Brain microvascular endothelial cell (primary cell): ENCODE measurements around the gene AGR3.

ENCODE experiments used
- DNase-seq: peaks from one replicate; pipeline ENCODE4 v3.0.0-alpha.2; 2020
- H3K27ac ChIP-seq: fragments of 250-450 bp; sonication (Bioruptor Pico); 2 replicates; pipeline ENCODE4 v1.5.1; 2020; ENCODE audit warnings: mild to moderate bottlenecking, moderate library complexity
- H3K27me3 ChIP-seq: fragments of 250-450 bp; sonication (Bioruptor Pico); replicated peaks from 2 replicates; pipeline ENCODE4 v1.5.1; 2020; ENCODE audit warnings: mild to moderate bottlenecking
- H3K36me3 ChIP-seq: fragments of 250-450 bp; sonication (Bioruptor Pico); replicated peaks from 2 replicates; pipeline ENCODE4 v1.5.1; 2020; ENCODE audit warnings: mild to moderate bottlenecking
- H3K4me3 ChIP-seq: 2 replicates; pipeline ENCODE4 v1.5.1; 2011; ENCODE audit warnings: low read depth, mild to moderate bottlenecking, control low read depth, low read length, moderate library complexity
- CTCF ChIP-seq: IDR thresholded peaks from 2 replicates; pipeline ENCODE4 v1.5.1; 2011; ENCODE audit warnings: low read depth, mild to moderate bottlenecking, moderate library complexity, low read length, control low read depth, inconsistent platforms; ENCODE audit errors: missing control alignments
- in situ Hi-C: cut with HindIII; loops from 2 replicates; pipeline ENCODE4 v1.10.0; 2017; ENCODE audit warnings: low sequenced_read_pairs, low pct_ligation_motif_present

AGR3 gene

DNA sequence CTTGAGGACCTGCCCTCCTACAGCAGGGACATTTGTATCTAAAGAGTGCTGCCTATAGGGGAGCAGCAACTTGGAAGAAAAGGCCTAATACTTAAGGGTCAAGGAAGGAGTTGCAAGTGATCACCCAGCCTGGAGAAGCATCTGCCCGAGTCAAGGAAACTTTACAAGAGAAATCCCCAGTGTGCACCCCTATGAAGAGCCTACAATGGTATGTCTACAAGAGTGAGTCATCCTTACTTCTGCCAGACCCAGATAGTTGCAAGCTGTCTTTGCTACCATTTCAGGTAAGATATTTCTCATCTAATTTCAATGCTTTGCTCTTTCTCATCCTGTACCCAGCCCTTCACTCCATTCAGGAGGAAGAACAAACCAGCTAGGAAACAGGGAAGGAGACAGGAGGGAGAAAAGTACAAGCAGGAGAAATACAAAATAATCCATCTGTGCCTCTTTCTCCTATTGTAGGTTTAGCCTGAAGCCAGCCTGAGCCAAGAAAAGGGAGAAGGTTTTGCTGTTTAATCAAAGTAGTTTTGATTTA, 34.4 kb upstream of the AGR3 start:
- Histone ChIP-seq H3K27me3 (no peaks in the 10 kb centered on the region), H3K4me3 (no peak overlapping the region), H3K36me3 (no peaks in the 10 kb centered on the region), H3K27ac (peak overlapping the region; percentile 73)
- peak; percentile 92 for DNase-seq
- in situ Hi-C loops: no loop called here
- no peak for TF ChIP-seq CTCF

DNA sequence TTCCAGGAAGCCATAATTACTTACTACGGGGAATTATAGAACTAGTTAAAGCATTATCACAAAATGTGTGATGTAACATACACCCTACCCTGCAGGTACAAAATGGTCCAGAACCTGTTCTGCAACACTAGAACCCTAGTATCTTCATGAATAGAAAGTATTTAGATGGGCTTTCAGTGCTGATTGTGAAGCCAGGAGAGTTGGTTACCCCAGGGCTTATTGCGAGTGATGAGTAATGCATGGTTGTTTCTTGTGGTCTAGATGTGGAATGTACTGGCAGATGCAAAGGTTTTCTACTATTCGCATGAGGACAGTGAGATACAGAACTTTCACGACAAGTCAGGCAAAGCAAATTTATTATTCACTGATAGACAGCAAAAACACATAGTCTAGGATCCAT, 33.6 kb upstream of the AGR3 start:
- no peak for TF ChIP-seq CTCF
- DNase-seq: peak; percentile 90
- H3K4me3 ChIP-seq: no peak overlapping the region
- in situ Hi-C loops: no loop called here
- H3K36me3 ChIP-seq: no peaks in the 10 kb centered on the region
- no peaks in the 10 kb centered on the region for H3K27me3 ChIP-seq
- peak overlapping the region; percentile 73 for H3K27ac ChIP-seq

DNA sequence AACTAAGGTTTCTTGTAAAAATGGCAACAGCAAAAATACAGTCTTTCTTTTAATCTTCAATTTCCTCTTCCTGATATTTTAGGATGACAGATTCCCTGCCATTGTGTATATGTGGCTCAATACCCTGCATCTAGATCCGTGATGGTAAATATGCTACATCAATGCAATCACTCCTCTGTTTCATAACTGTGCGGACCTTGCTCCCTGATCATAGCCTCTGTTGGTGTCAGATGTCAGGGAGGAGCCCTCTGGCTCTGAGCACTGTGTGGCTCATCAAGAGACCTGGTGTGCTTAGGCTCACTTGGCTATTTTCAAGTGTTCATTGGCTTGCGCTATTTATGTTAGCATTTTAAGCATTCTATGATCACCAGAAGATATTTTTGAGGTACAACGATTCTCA, 33.0 kb upstream of the AGR3 start:
- TF ChIP-seq CTCF: no peak
- no peak overlapping the region for H3K4me3 ChIP-seq
- peak; percentile 20 for DNase-seq
- no peak overlapping the region for H3K27ac ChIP-seq
- no peaks in the 10 kb centered on the region for H3K36me3 ChIP-seq
- in situ Hi-C loops: no loop called here
- H3K27me3 ChIP-seq: no peaks in the 10 kb centered on the region

DNA sequence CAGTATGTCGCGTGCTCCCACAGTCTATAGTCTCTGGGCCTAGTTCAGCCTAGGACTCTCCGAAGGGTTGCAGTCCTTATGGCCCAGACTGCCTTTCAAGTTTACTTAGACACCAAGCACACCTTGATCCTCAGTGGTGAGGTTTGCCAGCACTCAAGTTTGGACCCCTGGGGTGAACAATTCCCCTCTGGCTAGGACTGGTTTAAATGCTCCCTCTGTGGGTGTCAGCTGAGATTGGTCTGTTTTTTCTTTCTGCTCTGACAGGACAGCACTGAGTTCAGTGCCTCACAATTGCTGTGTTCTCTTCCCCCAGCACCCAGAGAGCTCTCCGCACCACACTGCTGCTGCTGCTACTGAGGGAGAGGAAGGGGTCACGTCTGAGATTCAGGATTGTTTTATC, 31.9 kb upstream of the AGR3 start:
- in situ Hi-C loops: no loop called here
- Histone ChIP-seq H3K27me3 (no peaks in the 10 kb centered on the region), H3K4me3 (no peak overlapping the region), H3K27ac (no peak overlapping the region), H3K36me3 (no peaks in the 10 kb centered on the region)
- DNase-seq: no peak
- no peak for TF ChIP-seq CTCF

DNA sequence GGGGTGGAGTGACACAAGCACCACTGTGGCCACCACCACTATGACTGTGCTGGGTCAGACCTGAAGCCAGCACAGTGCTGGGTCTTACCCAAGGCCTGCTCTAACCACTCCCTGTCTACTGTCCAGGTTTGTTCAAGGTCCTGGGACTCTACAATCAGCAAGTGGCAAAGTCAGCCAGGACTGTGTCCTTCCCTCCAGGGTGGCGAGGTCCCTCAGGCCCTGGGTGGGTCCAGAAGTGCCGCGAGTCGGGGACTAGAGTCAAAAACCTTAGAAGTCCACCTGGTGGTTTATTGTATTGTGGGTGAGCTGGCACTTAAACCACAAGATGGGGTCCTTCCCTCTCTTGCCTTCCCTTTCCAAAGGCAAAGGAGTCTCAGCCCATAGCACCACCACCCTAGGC, 30.8 kb upstream of the AGR3 start:
- no peak overlapping the region for H3K4me3 ChIP-seq
- DNase-seq: no peak
- no peak for TF ChIP-seq CTCF
- H3K27ac ChIP-seq: no peak overlapping the region
- H3K27me3 ChIP-seq: no peaks in the 10 kb centered on the region
- H3K36me3 ChIP-seq: no peaks in the 10 kb centered on the region
- in situ Hi-C loops: no loop called here

- no peaks in the 10 kb centered on the region for H3K27me3 ChIP-seq
- no peak overlapping the region for H3K27ac ChIP-seq
- in situ Hi-C loops: no loop called here
- no peak for DNase-seq
- no peak for TF ChIP-seq CTCF
- no peaks in the 10 kb centered on the region for H3K36me3 ChIP-seq
- H3K4me3 ChIP-seq: no peak overlapping the region
Measured at GRCh38 chr7:16908561-16908960, 26.8 kb upstream of the AGR3 start.
